ENCODE data around the gene ABHD12B. TPM values are rescaled to one million over a fixed set of nuclear protein-coding genes. Genes with fewer than 3 reads are reported as not detected.

ABHD12B gene
- polyA plus RNA-seq, 1 experiment: not detected

DNA sequence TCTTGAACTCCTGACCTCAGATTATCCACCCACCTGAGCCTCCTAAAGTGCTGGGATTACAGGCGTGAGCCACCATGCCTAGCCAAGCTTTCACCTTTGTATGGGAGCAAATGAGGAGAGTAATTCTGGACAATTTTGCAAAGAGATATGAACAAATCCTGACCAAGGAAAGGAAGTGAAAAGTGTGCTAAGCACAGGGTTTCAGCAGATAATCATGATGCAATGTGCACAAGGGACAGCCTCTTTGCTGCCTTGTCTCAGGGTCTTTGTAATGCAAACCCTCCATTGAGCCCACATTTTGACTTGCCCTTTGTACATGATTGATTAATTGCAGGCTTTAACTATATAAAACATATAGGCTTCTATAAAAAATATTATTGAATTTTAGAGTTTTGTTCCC is 81.6 kb downstream of the ABHD12B start:
- Histone ChIP-seq H3K36me3 (ENCODE audit: control insufficient read depth, insufficient read depth, low read length) (no peaks in the 10 kb centered on the region), H3K27me3 (ENCODE audit: control insufficient read depth, insufficient read depth, low read length) (no peaks in the 10 kb centered on the region), H3K4me3 (ENCODE audit: low read depth, low read length) (no peak overlapping the region)
- no peak for DNase-seq (ENCODE audit: low read depth)
- no peak for TF ChIP-seq CTCF (IDR thresholded peaks at IDR 0.05; ENCODE audit: insufficient read depth, low read depth, low read length)
- ChIA-PET POLR2A (no interaction called here), CTCF (interaction anchor here (0.9 to 3.4 kb wide), 6 partner anchors 9 to 826 kb away, joined by 3 to 13 read pairs (median 3); partner anchors contain the start of genes PYGL and TRIM9)

Small RNA genes lying within 50 kb of the gene (small RNA-seq; reads per million reads assigned to genes)
- not detected for gene RF00593 (ENCODE audit: insufficient read length, low read depth, low replicate concordance)

Other genes with a start within 250 kb of the ABHD12B start
- gene SAV1, start 203.7 kb upstream of the ABHD12B start, polyA plus RNA-seq (2011; rRNA removed): 10.4 and 19.5 TPM in 2 replicates
- gene NIN, start 40.9 kb upstream of the ABHD12B start, polyA plus RNA-seq (2011; rRNA removed): 11.4 and 11.8 TPM in 2 replicates
- 36.0 and 36.4 TPM in 2 replicates for gene PYGL, start 72.4 kb downstream of the ABHD12B start, polyA plus RNA-seq (2011; rRNA removed)
- 0.02 TPM in 2 replicates for gene TRIM9, start 223.1 kb downstream of the ABHD12B start, polyA plus RNA-seq (2011; rRNA removed)

All from BJ (cell line).